ENCODE measurements around the gene MVK. TPM values are rescaled to one million over a fixed set of nuclear protein-coding genes. Genes with fewer than 3 reads are reported as not detected.

MVK gene
- total RNA-seq, 1 donor from 2014 or later = 12.4 TPM

GRCh38 chr12:109635717-109636116 is 62.1 kb downstream of the MVK start:
- Mint-ChIP-seq H3K27ac (ENCODE audit: unreplicated experiment) (no peak overlapping the region), H3K4me1 (ENCODE audit: low read depth, unreplicated experiment) (no peaks in the 10 kb centered on the region), H3K4me3 (ENCODE audit: unreplicated experiment) (no peak overlapping the region), H3K9me3 (ENCODE audit: unreplicated experiment) (peaks cover 2% of the 10 kb centered on the region), H3K36me3 (ENCODE audit: low read depth, unreplicated experiment) (no peaks in the 10 kb centered on the region), H3K27me3 (ENCODE audit: low read depth, unreplicated experiment) (peaks cover 24% of the 10 kb centered on the region)
- no peaks in the 10 kb centered on the region for H3K36me3 ChIP-seq (ENCODE audit: insufficient read depth, low read length)
- H3K9ac ChIP-seq (ENCODE audit: low read length) = no peak overlapping the region
- H2AFZ ChIP-seq (ENCODE audit: low read depth, low read length) = no peak overlapping the region
- TF ChIP-seq EZH2 (IDR thresholded peaks at IDR 0.05; ENCODE audit: insufficient read depth, low read length) = no peak
- TF ChIP-seq, protein P1, sequence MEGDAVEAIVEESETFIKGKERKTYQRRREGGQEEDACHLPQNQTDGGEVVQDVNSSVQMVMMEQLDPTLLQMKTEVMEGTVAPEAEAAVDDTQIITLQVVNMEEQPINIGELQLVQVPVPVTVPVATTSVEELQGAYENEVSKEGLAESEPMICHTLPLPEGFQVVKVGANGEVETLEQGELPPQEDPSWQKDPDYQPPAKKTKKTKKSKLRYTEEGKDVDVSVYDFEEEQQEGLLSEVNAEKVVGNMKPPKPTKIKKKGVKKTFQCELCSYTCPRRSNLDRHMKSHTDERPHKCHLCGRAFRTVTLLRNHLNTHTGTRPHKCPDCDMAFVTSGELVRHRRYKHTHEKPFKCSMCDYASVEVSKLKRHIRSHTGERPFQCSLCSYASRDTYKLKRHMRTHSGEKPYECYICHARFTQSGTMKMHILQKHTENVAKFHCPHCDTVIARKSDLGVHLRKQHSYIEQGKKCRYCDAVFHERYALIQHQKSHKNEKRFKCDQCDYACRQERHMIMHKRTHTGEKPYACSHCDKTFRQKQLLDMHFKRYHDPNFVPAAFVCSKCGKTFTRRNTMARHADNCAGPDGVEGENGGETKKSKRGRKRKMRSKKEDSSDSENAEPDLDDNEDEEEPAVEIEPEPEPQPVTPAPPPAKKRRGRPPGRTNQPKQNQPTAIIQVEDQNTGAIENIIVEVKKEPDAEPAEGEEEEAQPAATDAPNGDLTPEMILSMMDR (IDR thresholded peaks at IDR 0.05; ENCODE audit: insufficient read depth, low read depth, low read length) = no peak
- no peaks in the 10 kb centered on the region for H3K79me2 ChIP-seq (ENCODE audit: insufficient read depth, low read length)
- no peak for DNase-seq (ENCODE audit: low read depth)
- H3K27ac ChIP-seq (ENCODE audit: low read depth, low read length) = no peak overlapping the region
- no peaks in the 10 kb centered on the region for H3K4me1 ChIP-seq (ENCODE audit: insufficient read depth, low read length)
- peaks cover 5% of the 10 kb centered on the region for H3K27me3 ChIP-seq (ENCODE audit: insufficient read depth, low read length)
- no peaks in the 10 kb centered on the region for H4K20me1 ChIP-seq (ENCODE audit: insufficient read depth, low read length)
- no peak overlapping the region for H3K4me3 ChIP-seq (ENCODE audit: insufficient read depth, low read depth, low read length)
- H3K9me3 ChIP-seq (ENCODE audit: insufficient read depth, low read depth, low read length) = no peaks in the 10 kb centered on the region
- no peak for FAIRE-seq
- no peak overlapping the region for H3K4me2 ChIP-seq (ENCODE audit: low read length)

- Mint-ChIP-seq H3K27me3 (ENCODE audit: low read depth, unreplicated experiment) (peaks cover 17% of the 10 kb centered on the region), H3K4me3 (ENCODE audit: unreplicated experiment) (no peak overlapping the region), H3K9me3 (ENCODE audit: unreplicated experiment) (peaks cover 2% of the 10 kb centered on the region), H3K4me1 (ENCODE audit: low read depth, unreplicated experiment) (no peaks in the 10 kb centered on the region), H3K36me3 (ENCODE audit: low read depth, unreplicated experiment) (no peaks in the 10 kb centered on the region), H3K27ac (ENCODE audit: unreplicated experiment) (no peak overlapping the region)
- no peak for FAIRE-seq
- H3K79me2 ChIP-seq (ENCODE audit: insufficient read depth, low read length) = no peaks in the 10 kb centered on the region
- H3K9ac ChIP-seq (ENCODE audit: low read length) = no peak overlapping the region
- no peaks in the 10 kb centered on the region for H3K9me3 ChIP-seq (ENCODE audit: insufficient read depth, low read depth, low read length)
- no peak overlapping the region for H3K4me3 ChIP-seq (ENCODE audit: insufficient read depth, low read depth, low read length)
- H3K27me3 ChIP-seq (ENCODE audit: insufficient read depth, low read length) = peaks cover 3% of the 10 kb centered on the region
- no peaks in the 10 kb centered on the region for H3K4me1 ChIP-seq (ENCODE audit: insufficient read depth, low read length)
- no peak overlapping the region for H2AFZ ChIP-seq (ENCODE audit: low read depth, low read length)
- H3K36me3 ChIP-seq (ENCODE audit: insufficient read depth, low read length) = no peaks in the 10 kb centered on the region
- H3K4me2 ChIP-seq (ENCODE audit: low read length) = no peak overlapping the region
- H3K27ac ChIP-seq (ENCODE audit: low read depth, low read length) = no peak overlapping the region
- DNase-seq (ENCODE audit: low read depth) = no peak
- no peaks in the 10 kb centered on the region for H4K20me1 ChIP-seq (ENCODE audit: insufficient read depth, low read length)
- TF ChIP-seq, protein P1 (IDR thresholded peaks at IDR 0.05; ENCODE audit: insufficient read depth, low read depth, low read length) = no peak
- no peak for TF ChIP-seq EZH2 (IDR thresholded peaks at IDR 0.05; ENCODE audit: insufficient read depth, low read length)
Measured at GRCh38 chr12:109637348-109637747, 63.8 kb downstream of the MVK start.

GRCh38 chr12:109637996-109638395 is 64.4 kb downstream of the MVK start:
- H3K27me3 Mint-ChIP-seq (ENCODE audit: low read depth, unreplicated experiment) = peaks cover 14% of the 10 kb centered on the region
- no peaks in the 10 kb centered on the region for H3K79me2 ChIP-seq (ENCODE audit: insufficient read depth, low read length)
- H3K4me3 Mint-ChIP-seq (ENCODE audit: unreplicated experiment) = no peak overlapping the region
- peaks cover 3% of the 10 kb centered on the region for H3K27me3 ChIP-seq (ENCODE audit: insufficient read depth, low read length)
- no peak overlapping the region for H3K4me2 ChIP-seq (ENCODE audit: low read length)
- no peak overlapping the region for H2AFZ ChIP-seq (ENCODE audit: low read depth, low read length)
- H3K36me3 ChIP-seq (ENCODE audit: insufficient read depth, low read length) = no peaks in the 10 kb centered on the region
- no peak overlapping the region for H3K4me3 ChIP-seq (ENCODE audit: insufficient read depth, low read depth, low read length)
- TF ChIP-seq EZH2 (IDR thresholded peaks at IDR 0.05; ENCODE audit: insufficient read depth, low read length) = no peak
- TF ChIP-seq, protein P1 (IDR thresholded peaks at IDR 0.05; ENCODE audit: insufficient read depth, low read depth, low read length) = no peak
- H3K4me1 Mint-ChIP-seq (ENCODE audit: low read depth, unreplicated experiment) = no peaks in the 10 kb centered on the region
- H3K27ac ChIP-seq (ENCODE audit: low read depth, low read length) = no peak overlapping the region
- H3K36me3 Mint-ChIP-seq (ENCODE audit: low read depth, unreplicated experiment) = no peaks in the 10 kb centered on the region
- H4K20me1 ChIP-seq (ENCODE audit: insufficient read depth, low read length) = no peaks in the 10 kb centered on the region
- H3K9ac ChIP-seq (ENCODE audit: low read length) = no peak overlapping the region
- no peaks in the 10 kb centered on the region for H3K9me3 ChIP-seq (ENCODE audit: insufficient read depth, low read depth, low read length)
- peaks cover 2% of the 10 kb centered on the region for H3K9me3 Mint-ChIP-seq (ENCODE audit: unreplicated experiment)
- H3K27ac Mint-ChIP-seq (ENCODE audit: unreplicated experiment) = no peak overlapping the region
- DNase-seq (ENCODE audit: low read depth) (no peak), FAIRE-seq (no peak)
- H3K4me1 ChIP-seq (ENCODE audit: insufficient read depth, low read length) = no peaks in the 10 kb centered on the region

Measured in astrocyte (in vitro differentiated cells and primary cell).